GM21367 (cell line): ENCODE results near the gene ABAT.
"Not testable (repeated sequence)": the region's sequence is repeated elsewhere in the genome, so short reads cannot be mapped to it uniquely, and the experiment has no call there.

ENCODE experiments used
- ATAC-seq: cut with Tn5 transposase; IDR thresholded peaks from one replicate; pipeline ENCODE4 v1.9.1; 2021; ENCODE audit not compliant: unreplicated experiment

ABAT gene

DNA sequence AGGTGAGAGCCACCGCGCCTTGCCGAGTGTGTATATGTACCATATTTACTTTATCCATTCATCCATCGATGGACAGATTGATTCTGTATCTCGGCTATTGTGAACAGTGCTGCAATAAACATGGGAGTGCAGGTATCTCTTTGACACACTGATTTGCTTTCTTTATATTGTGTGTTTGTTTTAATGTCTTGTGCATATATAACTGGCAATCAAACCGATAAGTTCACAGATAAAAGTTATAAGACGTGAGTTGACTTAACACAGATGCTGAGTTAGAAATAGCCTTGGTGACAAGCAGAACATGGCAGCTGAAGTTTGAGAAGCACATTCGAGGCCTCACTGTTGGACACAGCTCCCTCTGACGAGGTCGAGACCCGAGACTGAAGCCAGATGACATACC is 99.8 kb downstream of the ABAT start:
- ATAC-seq, result no peak

DNA sequence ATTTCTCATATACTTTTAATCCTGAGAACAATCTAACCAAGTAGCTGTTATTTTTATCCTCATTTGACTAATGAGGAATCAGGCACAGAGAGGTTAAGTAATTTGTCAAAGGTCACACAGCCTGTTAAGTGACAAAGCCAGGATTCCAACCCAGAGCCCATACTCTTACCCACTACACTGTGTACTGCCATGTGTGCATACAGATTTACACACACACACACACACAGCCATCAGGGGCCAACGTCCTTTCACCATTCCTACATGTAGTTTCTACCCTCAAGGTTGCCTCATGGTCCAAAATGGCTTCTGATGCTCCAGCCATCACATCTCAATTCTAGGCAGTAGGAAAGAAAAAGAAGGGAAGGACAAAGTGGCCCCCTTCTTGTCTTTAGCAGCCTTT is 100.9 kb downstream of the ABAT start:
- no peak for ATAC-seq

DNA sequence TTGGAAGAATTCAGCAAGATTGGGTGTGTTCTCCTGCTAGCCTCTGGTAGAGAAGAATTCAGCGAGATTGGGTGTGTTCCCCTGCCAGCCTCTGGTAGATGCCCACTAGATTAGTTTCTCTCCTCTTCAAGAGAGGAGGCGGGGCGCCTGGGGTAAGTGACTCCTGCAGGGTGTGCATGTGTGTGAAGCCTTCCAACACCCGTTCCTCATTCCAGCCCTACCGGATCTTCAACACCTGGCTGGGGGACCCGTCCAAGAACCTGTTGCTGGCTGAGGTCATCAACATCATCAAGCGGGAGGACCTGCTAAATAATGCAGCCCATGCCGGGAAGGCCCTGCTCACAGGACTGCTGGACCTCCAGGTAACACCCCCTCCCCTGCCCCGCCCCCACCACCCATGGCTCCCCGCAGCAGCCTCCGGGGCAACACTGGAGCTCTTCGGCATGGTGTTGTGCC is 101.7 kb downstream of the ABAT start:
- ATAC-seq, result no peak

DNA sequence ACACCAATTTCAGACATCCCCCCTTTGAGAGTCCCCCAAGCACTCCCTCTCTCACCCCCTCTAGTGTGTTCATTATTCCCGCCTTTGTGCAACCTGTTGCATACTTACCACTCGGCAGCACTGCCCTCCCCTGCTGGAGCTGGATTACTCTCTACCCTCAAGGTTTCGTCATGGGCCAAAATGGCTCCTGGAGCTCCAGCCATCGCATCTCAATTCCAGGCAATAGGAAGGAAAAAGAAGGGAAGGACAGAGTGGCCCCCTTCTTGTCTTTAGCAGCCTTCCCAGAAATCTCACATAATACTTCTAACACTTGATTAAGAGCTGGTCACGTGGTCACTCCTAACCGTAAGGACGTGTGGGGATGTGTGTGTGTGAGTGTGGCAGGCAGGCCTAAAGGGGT is 102.8 kb downstream of the ABAT start:
- no peak for ATAC-seq

DNA sequence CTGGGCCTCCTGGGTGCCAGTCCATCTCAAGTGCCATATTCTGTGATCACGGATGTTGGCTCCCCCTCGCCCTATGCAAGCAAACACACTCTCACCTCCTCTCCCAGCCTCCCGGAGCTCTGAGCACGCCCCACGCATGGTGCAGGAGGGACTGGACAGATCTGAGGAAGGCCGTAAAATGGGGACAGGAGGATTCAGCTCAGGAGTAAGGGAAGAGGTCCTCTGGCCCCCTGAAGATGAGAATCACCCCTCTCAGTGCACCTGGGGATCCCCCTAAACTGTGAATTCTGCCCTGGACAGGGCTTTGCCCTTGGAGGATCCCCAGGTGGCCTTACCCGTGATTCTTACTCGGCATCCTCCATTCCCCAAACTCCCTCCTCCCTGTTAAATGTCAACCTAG is 107.4 kb downstream of the ABAT start:
- ATAC-seq, result no peak

DNA sequence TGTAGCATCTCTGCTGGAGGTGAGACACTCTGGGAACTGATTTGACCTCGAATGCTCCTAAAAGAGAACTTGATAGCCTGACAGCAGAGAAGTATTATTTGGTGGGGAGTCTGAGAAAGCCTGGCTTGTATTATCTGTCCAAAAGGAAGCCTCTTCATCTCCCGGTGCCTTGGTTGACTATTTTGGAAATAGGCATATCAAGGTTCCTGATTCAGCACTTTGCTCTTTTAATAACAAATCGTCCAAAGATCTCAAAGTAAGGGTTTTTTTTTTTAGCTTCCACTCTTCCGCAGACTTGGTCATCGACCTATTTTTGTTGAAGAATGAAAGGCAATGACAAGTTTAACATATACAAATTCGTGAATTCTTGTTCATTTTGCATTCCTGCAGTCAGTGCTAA is 108.3 kb downstream of the ABAT start:
- ATAC-seq, result no peak

DNA sequence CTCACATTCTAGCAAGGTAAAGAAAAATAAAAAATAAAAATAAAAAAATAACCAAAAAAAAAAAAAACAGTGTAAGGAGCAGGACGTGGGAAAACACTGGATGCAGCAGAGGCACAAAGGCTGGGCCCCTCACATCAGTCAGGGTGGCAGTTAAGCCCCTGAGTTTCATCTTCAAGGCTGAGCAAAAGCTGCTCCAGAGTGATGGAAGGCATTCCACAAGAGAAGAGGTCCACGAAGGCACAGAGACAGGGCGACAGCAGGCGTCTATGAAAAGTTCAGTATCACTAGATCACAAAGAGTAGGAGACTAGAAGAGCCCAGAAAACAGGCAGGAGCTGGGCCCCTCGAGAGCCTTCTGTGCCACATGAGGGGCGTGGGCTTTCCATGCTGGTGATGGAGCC is 111.0 kb downstream of the ABAT start:
- no peak for ATAC-seq

DNA sequence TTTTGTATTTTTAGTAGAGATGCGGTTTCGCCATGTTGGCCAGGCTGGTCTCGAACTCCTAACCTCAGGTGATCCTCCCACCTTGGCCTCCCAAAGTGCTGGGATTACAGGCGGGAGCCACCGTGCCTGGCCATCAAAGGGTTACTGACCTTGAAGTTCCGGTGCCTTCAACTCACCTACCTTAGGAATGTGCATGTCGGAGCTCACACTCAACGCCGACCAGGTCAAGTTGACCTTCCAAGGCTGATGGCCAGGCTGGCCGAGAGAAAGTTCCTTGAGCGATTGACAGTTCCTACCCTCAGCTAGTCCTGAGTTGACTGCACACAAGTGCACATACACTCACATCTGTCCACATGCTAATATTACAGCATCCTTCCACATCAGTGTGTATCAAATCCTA is 111.9 kb downstream of the ABAT start:
- ATAC-seq, result not testable (repeated sequence)

GRCh38 chr16:8788578-8789172 is 114.3 kb downstream of the ABAT start:
- ATAC-seq, result no peak

DNA sequence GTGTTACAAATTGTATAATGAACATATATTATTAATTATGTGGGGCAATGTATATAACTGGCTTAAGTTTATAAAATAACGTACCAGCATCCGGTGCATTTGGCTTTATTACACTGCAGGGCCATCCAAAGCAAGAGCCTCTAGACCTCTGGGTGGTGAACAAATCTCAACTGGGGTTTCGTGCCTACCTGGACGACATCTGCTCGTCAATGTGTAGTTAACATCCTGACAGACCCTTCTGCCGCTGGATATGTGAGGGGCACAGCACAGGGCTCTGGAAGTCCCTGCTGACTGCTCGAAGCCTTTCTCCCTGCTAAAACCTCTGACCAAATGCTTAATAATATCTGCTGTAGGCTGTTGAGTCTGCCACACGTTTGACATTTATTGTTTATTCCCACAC is 120.7 kb downstream of the ABAT start:
- ATAC-seq, result no peak

DNA sequence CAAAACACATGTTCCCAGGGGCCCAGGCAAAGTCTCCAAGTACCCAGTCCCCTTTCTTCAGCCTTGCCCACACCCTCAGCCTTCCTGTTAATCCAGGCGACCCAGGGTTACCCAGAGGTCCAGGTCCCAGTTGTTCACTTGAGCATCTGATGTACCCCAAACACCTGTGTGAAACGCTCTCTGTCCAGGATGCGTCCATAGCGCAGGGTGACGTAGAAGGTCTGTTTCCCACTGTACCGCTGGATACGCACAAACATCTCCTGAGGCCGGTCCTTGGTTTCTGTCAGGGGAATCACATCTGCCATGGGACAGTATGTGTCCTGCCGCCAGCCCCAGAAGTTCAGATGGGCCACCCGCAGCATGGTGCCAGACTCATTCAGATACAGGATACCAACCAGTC is 121.4 kb downstream of the ABAT start:
- no peak for ATAC-seq

DNA sequence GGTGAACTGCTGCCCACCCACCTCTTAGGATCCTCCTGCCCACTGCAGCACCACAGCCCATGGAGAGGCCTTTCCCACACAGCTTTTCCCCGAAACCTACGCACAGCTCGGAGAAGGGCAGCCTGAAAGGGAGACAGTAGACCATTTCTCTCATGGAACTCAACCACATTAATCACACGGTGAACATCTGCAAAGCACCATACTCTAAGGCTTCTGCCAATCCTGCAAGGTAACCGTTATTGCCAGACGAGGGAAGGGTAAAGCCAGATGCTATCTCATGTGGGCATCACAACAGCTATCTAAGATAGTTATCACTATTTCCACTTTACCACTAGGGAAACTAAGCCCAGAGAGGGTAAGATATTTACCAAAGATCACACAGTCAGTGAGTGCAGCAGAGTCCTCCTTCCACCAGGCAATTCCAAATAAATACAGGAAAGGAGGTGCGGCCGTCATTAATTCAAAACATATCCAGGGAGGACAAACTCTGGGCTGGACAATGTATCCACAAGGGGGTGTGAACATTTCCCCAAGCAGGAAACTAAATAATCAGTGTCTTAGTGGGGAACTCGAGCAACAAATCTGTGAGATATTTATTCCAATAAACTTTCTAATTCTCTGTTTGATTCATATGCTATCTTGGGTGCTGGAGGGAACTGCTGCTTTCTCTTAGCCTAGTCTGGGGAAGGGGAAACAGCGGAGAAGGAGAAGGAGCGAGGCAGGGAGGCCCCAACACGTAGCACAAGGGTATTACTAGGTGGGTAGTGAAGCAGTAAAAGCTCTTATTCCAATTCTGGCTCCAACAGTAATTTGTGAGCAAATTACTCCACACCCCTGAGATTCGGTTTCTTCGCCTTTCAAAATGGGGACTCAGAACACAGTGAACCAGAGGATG is 122.3 kb downstream of the ABAT start:
- no peak for ATAC-seq

DNA sequence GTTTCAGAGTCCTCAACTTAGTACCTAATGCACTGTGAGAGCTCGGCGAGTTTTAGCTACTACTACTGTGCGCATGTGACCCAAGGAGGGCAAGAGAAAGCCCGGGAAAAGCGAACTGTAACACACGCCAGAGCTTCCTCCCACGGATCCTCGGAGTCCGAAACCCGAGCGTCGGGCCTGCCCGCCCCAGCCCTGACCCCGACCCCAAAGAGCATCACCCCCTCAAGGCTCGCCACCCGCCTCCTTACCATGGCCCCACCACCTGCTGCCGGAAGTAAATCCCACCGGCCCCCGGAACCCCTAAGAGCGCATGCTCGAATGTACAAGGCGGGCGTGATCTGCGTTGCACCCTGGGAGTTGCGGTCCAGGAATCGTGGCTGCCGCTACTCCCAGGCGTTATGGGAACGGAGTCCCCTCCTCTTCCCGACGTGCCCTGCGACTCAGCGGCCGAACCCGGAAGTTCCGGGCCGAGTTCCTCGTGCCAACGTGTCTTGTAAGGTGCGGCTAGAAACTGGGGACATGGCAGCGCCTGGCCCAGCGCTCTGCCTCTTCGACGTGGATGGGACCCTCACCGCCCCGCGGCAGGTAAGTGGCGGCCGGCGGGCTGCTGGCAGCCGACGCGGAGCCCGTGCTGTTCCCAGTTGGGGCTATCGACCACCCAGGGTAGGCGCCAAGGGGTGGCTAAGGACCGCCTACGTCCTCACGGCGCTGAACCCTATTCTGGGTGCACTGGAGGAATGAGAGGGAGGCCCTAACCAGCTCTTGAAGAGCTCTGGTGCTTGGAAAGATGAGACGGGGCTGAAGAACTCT is 123.2 kb downstream of the ABAT start, which contains the start of the genes PMM2 and TMEM186:
Gene PMM2, plus strand, starts transcription at position 476 of the 810 bp plus-strand sequence. Its CDS starts 44 bp downstream, at position 520.
Gene TMEM186, minus strand, starts transcription at position 276 of the 810 bp plus-strand sequence. Its CDS starts 25 bp downstream, at position 251.
- ATAC-seq, result peak; percentile 94

DNA sequence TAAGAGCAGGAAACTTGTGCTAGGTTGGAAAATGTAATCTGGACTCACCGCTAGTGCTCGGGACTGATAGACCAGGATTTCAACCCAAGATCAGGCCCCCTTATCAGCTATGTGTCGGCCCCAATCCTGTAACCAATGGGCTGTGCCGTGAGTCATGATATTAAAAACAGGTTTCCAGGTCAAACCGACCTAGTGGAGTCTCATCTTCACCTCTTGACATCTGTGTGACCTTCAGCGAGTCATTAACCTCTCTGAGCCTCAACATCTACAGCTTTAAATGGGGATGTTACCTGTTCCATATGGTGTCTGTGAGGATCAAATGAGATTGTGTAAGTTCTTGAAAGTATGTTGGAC is 123.7 kb downstream of the ABAT start:
- ATAC-seq, result no peak

- no peak for ATAC-seq
Measured at GRCh38 chr16:8798535-8799157, 124.2 kb downstream of the ABAT start.

DNA sequence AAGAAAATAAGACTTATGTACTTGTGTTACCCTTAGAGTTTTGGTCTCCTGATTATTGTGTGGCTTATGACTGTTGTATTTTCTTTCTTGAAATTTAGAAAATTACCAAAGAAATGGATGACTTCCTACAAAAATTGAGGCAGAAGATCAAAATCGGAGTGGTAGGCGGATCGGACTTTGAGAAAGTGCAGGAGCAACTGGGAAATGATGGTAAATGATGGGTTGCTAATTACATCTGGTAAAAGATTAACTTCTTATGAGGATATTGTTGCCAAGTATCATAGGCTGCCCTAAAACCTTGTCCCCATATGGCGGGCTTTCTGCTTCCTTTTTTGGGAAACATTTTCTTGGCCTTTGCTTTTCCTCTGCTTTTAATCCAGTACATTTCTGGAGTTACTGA is 127.3 kb downstream of the ABAT start:
- no peak for ATAC-seq

GRCh38 chr16:8803733-8804132 is 129.3 kb downstream of the ABAT start:
- not testable (repeated sequence) for ATAC-seq

GRCh38 chr16:8804313-8804712 is 129.9 kb downstream of the ABAT start:
- ATAC-seq, result no peak

- no peak for ATAC-seq
Measured at GRCh38 chr16:8806272-8806983, 132.0 kb downstream of the ABAT start.

DNA sequence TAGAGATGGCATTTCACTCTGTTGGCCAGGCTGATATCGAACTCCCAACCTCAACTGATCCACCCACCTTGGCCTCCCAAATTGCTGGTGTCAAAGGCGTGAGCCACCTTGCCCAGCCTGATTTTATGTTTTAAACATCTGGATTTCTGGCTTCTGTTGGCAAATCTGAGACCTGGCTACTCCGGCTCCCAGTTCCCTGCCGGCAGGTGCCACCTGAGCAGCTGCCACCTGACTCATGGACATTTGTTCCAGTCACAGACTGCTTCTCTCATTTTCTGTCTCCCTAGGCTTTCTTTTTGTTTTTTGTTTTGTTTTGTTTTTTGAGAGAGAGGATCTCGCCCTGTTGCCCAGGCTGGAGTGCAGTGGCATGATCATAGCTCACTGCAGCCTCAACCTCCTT is 132.8 kb downstream of the ABAT start:
- ATAC-seq, result no peak
